Activated T-cell treated with anti-CD3 and anti-CD28 coated beads for 1 hour (primary cell): ENCODE measurements around the gene SDK1.

Experiments used
- DNase-seq: peaks from one replicate; pipeline ENCODE4 v3.0.0-alpha.2; 2020; ENCODE audit warnings: low read depth

SDK1 gene

DNA sequence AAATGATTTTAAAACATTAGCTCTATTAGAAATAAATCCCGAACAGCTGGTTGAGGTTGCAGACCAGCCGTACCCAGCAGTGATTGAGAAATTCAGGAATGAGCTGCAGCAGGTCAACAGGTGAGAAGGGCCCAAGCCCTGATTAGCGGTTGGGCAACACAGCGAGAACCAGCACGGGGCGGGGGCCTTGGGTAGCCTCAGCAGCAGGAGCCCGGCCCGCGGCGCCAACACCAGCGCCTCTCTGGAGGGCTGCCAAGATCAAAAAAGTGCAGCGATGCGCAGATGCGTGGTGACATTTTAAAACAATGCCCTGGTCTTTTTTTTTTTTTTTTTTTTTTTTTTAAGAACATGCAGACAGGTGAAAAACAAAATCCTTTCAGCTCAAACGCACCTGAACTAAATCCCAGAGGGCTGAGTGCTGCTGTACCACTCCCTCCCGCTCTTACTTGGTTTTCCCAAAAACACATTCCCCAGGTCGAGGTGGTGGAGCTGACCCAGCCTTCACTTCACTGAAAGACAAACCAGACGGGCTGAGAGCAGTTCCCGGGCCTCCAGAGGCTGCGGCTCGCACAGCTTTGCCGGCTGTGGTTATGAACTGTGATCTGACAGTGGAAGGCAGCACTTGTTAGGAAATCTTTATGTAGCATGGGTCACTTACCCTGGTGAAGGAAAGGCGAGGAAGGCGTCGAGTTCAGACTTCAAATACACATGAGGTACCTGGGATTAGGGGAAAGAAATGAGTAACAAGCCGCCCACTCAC is 579.4 kb downstream of the SDK1 start:
- DNase-seq = no peak

DNA sequence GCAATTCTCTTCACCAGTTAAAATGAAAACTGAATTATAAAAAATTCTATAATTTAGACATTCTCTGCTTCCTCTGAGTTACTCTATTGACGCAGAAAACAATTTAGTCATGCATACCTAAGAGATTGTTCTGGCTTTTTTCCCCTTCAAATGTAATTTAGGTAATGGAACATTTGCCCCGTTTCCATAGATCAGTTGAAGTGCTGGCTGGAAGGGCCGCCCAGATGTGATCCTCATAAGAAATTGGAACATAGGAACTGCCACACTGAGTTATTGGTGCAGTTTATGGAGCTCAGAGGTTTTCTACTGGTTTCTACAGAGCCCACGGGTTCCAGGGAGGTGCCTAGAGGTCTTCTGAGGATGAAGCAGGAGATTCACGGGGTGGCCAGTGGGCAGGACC is 581.7 kb downstream of the SDK1 start:
- DNase-seq = no peak

DNA sequence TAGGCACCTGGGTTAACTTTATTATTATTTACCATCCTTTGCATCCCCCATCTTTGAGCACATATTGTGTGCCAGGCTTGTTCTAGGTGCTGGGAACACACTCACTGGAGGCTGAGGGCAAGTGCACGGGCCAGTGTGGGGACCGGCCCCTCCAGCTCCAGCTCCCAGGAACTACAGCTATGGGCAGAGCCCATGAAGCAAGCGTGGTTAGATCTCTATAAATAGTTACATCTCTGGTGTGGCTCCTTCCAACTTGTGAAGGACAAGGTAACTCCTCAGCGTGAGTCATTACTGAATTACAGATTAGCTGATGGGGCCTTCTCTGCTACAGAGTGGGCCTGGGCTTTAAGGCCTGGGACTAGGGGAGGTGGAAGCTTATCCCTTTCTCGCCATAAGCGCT is 583.5 kb downstream of the SDK1 start:
- DNase-seq = no peak

DNA sequence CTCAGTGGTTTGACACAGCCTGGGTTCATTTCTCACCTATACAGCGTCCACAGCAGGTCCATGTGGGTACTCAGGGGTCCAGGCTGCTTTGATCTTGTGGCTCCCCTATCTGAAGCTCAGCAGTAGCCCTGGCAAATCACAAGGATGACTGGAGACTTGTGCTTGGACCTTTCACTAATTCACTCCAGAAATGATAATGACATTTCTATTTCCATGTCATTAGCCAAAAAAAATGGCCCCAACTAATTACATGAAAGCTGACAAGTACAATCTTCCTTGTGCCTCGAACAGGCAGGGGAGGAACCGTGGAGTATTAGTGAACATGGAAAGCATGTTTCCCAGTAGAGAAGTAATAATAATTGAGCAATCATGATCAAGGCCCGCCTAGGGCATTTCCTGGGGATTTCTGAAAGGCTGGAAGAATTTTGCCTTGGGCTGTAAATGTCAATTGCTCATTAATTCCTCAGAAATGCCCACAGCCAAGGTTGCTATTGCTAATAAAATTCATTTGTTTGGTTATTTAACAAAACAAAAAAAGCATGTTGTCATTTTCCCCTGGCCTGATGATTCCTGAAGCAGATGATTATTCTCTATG is 586.1 kb downstream of the SDK1 start:
- no peak for DNase-seq

DNA sequence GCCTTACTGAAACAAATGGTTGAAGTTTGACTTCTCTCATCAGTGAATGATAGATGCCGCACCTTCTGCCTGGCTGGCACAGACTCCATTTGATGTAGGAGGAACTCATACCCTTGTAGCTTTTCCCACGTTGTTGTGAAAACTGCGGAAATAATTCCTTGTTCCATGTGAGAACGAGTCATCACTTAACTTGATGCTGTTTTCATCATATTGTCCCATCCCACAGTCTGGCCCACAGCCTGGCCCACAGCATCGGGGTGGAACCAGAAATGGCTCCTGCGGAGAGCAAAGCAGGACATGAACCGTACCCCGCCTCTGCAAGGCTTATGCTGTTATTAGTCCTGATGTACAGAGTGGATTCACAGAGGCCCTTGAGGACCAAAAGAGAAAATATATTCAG is 587.0 kb downstream of the SDK1 start:
- DNase-seq = no peak

DNA sequence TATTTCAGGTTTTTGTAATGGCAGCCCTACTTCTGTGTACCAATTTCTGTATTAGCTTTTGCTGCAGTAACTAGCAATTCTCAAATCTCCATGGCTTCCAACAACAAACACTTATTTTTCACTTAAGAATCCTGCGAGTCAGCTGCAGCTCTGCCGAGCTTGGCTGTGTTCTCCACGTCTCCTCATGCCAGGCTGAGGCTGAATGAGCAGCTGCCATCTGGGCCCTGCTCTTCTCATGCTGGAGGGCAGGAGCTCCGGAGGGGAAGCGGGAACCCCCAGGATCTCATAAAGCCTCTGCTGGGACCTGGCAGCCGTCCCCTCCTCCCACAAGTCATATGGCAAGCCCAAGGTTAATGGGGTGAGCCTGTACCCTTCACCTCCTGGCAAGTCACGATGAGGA is 591.1 kb downstream of the SDK1 start:
- no peak for DNase-seq

DNA sequence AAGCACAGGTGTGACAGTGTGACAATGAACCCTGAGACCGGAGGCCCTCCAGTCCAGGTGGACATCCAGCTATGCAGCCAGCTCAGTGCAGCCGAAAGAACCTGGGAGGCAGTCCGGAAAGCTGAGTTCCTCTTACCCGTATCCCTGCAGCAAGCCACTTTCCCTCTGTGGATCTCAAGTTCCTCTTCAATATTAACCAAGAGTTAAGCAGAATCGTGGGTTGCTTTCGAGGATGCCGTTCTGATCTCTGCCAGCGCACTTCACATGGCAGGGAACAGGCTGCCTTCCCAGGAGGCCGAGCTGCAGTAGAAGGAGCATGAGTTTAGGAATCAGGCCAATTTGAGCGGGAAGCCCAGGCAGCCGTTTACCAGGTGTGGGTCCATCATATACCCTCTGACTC is 591.6 kb downstream of the SDK1 start:
- DNase-seq = no peak

DNA sequence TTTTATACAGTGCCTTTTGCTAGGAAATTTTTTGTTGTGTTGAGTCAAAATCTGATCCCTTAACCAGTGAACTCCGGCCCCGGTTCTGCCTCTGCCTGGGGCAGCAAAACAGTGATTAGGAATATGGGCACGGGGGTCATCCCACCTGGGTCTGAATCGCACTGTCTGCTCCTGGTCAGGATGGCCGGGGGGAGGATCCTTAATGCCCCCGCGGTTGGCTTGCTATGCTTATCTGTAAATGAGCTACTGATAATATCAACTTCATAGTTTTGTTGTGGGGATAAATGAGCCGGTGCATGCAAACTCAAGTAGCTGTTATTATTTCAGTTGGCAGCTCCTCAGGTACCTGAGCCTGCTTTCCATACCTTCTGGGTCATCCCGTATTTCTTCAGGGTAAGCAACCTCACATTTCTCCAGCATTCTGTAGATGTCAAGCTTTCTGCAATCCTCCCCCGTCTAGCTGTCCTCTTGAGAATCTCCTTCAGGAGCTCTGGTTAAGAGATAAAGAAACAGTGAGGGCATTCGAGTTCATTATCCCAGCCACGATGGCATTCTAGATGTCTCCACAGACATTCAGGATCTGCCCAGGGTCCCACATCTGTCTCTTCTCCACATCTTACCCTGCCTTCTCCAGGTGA is 592.2 kb downstream of the SDK1 start:
- no peak for DNase-seq

DNA sequence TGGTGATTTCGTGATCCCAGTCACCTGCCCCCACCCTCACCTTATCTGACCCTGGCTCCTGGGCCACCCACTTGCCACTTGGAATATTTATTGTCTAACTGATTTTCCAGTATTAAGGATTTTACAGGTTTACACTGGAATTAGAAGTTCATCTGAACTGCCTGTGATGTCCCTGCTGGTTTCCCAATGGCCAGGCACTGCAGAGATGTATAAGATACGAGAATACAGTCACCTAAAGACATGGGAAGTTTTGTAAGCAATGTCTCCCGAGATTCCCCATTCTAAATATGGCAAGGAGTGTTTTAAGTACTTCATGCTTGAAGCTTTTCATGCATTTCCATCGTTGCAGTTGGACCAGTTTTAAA is 592.7 kb downstream of the SDK1 start:
- no peak for DNase-seq

DNA sequence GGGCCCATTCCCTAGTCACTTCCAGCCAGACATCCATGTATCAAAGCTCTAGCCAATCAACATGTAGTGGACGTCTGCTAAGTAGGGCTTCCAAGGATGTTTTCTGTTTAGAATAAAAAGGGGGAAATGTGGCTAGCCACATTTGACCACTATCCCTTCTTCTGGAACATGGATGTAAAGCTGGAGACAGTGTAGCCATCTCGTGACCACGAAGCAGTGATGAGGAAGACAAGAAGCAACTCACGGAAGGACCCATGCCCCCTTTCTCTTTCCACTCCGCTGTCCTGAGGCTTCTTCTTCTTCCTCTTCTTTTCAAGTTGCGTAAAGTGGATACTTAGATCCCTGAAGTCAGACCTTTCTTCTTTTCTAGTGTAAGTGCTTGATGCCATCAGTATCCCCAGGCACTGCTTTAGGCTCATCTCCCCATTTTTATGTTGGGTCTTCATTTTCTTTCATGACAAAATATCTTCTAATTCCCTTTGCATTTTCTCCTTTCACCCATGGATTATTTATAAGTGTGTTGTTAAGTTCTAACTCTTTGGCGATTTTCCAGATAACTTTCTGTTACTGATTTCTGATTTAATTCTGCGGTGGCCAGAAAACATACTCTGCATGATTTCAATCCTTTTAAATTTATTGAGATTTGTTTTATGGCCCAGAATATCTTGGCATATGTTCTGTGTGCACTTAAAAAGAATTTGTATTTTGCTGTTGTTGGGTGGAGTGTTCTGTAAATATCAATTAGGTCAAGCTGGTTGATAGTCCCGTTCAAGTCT is 594.5 kb downstream of the SDK1 start:
- DNase-seq = no peak

DNA sequence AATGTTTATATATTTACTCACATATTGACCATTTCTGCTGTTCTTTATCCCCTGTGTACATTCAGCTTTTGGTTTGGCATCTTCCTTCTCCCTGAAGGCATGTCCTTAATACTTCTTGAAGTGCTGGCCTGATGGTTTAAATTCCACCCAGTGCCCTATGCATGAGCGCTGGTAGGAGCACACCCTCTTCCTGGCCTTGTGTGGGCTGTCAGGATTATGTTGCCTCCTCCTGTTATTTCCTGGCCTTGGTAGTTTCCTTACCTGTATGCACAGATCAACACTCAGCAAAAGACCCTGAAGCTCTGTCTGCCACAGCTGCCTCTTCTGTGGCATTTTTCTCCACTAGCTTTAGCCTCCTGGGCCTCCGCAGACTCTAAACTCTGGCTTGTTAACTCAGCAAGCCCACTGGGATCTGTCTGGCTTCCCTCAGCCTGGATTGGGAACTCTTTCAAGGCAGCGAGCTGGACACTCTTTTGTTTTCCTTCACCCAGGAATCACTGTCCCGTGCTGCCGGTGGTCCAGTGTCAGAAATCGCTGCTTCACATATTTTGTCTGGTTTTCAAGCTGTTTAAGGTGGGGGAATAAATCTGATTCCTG is 595.2 kb downstream of the SDK1 start:
- DNase-seq = no peak

DNA sequence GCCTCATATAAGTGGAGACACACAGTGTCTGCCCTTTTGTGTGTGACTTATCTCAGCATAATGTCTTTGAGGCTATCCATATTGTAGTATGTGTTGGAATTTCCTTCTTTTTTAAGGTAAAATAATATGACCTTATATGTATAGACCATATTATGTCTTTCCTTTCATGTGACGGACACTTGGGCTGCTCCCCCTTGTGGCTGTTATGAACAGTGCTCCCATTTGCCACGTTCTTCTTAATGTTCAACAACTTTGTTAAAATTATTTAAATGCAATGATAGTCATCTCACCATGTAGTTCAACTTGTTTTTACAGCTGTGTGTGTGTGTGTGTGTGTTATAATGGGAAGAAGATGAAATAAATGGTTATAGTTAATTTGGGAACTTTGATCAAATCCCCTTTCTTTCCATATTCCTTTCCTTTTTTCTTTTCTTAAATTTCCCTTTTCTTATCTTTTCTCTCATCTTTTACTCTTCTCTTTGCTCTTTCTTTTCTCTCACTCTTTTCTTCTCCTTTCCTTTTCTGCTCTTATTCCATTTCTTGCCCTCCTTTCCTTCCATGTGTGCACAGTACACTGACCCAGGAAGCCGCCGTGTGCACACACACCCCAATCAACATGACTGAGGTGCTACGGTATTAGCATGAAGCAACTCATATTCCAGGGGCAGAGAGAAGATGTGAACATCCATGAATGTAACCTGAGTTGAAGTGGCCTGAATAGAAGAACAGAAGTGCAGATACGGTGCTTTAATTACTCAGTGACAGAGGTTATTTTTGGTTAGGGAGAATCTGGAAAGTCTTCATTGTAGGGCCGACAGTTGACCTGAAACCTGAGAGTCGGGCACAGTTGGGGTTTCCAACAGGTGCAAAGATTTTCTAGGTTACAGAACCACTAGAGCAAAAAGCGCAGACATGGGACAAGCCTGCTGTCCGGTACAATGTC is 596.6 kb downstream of the SDK1 start:
- peak; percentile 17 for DNase-seq

DNA sequence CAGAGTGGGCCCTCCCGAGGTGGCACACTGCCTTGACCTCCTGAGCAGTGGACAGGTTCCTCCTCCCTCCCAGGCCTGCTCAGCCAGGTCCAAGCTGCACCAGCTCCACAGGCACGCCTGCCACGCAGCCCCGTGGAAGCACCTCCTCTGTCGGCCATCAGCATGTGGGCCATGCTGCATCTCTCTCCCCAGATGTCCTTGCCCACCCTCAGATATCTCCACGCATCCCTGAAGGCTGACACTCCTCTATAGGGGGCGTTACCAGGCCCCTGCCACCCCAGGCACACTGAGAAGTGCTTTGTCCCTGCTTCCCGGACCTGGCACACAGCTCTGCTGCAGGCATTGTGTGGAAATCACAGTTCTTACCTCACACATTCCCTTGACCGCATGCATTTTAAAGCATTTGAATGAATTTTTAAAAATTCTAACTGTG is 598.5 kb downstream of the SDK1 start:
- no peak for DNase-seq

DNA sequence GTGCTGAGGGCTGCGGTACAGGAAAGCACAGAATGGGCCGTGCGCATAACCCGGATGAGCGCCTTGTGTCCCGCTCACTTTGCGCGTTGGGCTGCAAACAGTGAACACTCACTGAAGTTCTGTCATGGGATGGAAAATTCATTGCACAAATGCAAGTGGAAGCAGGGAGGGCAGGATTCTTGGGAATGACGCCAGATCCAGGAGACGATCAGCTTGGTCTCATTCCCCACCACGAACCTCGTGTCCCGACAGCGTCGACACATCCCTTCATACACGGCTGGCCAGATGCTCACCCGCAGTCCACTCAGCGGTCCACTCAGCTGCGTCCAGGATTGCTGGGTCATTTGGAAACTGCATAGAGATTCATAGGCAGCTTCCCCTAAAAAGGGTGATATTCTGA is 607.1 kb downstream of the SDK1 start:
- no peak for DNase-seq

DNA sequence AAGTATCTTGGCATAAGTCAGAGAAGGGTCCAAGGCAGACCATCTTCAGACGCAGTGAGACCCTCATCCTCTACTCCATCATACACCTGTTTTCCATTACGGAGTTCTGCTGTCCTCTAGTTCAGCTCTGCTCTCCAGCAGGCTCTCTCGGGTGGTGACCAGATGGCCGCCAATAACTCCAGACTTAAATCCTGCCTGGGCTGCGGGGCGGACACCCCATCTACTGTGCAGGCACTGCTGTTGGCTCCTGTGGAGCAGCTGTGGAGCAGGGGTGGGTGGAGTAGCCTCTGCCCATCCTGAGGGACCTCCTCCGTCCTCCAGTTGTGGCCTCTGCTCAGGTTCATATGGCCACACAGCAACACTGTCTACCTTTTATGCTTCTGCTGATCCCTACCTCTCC is 608.1 kb downstream of the SDK1 start:
- no peak for DNase-seq

DNA sequence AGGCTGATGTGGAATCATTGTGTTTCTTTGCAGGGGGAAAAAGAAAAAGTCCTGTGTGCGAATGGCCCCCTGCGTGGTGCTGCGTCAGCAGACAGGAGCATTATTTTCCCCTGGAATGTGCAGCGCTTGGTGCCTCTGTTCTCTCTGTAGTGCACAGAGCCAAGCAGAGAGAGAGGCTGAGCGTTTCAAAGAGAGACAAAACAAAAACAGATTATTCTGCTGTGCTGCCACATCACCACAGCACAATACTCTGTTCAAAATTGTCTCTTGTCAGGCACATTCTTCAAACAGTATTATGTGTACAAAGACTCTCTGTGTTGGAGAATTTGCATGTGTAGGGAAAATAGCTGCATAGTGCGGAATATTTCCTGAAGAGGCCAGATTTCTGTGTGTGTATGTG is 609.0 kb downstream of the SDK1 start:
- DNase-seq = no peak

DNA sequence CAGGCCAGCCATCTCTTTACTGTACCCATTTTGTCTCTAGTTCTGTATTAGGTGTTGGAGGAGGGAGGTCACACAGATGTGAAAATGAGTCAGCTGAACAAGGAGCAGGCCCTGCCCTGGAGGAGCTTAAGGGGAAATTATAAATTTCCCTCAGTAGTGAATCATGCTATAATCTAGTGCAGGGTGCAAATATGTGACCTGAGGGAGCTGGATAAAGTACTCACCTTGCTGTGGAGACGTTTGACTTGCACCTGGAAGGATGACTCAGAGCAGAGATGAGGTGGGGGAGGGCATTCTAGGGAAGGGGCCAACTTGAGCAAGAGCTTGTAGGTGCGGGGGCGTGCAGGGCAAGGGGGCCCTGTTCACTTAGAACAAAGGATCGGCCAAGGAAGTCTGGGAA is 610.6 kb downstream of the SDK1 start:
- no peak for DNase-seq

DNA sequence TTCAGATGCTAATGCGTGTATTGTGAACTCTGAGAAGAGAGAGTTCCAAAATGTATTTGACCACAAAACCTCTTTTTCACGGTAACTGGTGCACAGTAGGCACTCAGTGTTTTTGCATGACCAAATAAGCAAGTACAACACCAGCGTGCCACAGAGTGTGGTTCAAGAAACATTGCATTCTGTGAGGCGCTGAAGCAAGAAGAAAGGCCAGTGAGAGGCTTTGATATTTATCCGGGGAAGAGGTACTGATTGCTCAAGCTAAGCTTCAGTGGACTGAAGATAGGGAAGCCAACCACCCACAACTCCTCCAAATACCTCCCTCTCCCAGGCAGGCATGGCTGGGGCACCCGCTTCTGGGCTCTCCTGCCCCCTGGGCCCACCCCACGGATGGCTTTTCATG is 611.2 kb downstream of the SDK1 start:
- DNase-seq = no peak

DNA sequence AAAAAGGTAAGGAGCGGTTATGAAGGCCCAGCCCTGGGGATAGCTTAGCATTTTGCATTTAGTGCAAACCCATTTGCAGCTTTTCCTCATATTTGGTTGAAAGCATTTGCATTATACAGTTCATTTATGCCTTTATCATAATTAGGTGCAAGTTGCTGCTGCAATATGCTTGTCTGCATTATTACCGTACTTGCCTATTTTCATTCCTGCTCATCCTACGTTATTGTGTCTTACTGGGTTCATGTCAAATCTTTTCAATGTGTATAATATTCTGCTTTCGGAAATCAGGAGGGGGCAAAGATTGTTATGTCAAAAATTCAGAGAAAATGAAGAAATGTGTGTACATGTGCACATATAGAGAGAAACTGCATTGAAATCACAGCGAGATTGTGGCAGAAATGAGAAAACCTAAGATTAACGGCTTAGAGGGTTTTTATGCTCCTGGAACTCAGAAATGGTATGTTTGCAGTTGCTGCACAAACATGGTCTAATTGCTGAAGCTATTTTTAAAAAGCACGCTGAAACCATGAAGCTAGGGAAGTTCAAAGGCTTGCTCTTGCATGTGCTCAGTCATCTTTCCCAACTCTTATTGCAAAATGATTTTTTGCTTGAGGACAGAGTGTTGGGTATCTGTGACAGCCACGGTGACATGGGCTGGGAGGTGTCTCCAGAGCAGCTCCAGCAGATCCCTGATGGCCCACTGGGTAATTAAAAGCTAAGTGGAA is 613.2 kb downstream of the SDK1 start:
- no peak for DNase-seq

DNA sequence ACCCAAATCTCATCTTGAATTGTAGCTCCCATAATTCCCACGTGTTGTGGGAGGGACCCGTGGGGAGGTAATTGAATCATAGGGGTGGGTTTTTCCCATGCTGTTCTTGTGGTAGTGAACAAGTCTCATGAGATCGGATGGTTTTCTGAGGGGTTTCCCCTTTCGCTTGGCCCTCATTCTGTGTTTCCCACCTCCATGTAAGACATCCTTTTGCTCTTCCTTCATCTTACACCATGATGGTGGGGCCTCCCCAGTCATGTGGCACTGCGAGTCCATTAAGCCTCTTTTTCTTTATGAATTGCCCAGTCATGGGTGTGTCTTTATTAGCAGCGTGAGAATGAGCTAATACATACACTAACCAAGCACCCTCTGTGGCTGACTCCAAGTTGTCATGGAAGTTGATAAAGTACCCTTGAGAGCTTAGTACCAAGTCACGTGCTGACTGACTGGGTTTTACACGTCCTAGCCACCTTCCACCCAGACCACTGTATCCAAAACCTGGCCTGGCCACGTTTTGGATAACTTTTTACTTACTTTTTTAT is 614.4 kb downstream of the SDK1 start:
- no peak for DNase-seq
